Middle frontal gyrus (tissue), 1 donor: ENCODE measurements around the gene MPND.
A peak's percentile ranks its signal among the peaks of the same experiment; 100 is the strongest.

Experiments
- DNase-seq: peaks from one replicate; pipeline ENCODE4 v3.0.0-alpha.2; 2015; ENCODE audit warnings: low spot score; ENCODE audit errors: extremely low spot score

The MPND gene

DNA sequence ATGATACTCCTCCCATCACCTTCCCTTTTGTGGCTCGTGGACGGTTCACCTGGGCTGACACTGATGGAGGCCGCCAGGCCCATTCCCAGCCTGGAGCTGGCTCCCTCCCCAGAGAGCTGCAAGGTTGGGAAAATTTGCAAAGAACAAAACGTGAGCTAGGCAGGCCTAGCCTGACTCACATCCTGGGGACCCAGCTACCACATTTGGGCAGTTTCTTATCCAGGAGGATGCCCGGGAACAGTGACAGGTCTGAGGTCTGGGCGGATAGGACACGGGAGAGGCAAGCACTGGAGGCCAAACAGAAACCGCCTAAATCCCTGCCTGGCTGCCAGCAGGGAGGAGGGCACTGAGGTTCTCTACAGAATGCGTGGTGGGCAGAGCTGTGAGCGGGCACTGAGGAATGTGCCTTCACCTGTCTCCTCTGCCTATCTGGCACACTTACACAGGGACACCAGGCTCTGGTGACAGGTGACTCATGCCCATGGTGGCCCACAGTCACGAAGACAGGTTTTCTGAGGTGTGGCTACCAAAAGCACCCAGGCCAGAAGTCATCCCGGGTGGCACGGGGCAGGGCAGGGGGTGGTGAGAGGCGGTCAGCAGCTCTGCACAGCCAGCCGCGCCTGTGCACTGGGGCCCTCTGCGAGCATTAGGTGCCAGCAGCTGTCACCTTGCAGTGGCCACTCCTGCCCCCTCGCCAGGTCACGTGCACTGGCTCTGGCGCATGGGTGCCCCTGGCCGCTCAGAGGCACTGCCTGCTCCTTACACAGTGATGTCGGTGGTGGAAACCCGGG is 33.8 kb downstream of the MPND start:
- no peak for DNase-seq

DNA sequence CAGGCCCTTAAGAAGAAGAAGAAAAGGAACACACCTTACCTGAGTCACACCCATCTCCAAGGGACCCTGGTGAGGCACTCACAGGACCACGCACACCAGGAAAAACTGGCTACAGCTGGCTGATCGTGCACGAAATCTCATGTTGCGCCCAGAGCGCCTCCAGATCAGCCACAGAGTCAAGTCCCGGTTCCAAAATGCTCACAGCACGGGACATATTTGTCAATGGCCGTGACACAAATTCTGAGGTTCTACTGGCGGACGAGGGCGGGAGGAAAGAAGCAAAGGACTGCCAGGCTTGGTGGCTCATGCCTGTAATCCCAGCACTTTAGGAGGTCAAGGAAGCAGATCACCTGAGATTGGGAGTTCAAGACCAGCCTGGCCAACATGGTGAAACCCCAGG is 35.5 kb downstream of the MPND start:
- DNase-seq, result no peak

DNA sequence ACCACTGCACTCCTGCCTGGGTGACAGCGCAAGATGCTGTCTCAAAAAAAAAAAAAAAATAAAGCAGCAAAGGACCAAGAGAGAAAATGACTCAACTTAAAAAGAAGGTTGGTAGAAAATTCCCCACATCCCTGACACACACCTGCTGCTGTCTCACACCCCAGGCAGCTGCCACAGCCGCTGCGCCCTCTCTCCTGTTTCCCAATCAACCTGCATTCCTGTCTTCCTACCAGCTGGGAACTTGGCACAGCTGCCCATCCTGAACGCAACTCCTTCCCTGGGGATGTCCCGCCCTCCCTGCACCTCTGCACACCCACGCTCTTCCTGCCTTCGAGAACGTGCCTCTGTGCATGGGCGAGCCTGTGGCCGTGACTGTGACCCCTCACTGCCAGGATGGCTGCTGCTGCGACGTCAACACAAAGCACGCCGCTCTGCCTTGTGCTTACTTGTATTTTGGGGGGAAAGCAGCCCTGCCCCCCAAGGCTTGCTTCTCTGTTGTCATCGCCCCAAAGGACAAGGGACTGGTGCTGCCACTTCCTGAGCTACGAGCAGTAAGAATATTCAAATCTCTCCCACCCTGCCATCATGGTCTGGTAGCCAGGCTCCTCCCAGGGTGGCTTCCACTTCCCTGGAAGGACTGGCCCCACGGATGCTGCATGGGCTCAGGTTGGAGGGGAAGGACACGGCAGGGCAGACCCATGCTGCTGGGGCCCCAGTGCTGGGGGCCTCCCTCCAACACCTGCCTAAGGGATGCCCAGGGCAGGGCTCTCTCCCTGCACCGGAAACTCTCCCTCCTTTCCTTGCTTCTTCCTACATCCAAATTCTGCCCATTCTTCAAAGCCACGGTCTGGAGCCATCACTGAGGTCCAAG is 36.3 kb downstream of the MPND start:
- no peak for DNase-seq

DNA sequence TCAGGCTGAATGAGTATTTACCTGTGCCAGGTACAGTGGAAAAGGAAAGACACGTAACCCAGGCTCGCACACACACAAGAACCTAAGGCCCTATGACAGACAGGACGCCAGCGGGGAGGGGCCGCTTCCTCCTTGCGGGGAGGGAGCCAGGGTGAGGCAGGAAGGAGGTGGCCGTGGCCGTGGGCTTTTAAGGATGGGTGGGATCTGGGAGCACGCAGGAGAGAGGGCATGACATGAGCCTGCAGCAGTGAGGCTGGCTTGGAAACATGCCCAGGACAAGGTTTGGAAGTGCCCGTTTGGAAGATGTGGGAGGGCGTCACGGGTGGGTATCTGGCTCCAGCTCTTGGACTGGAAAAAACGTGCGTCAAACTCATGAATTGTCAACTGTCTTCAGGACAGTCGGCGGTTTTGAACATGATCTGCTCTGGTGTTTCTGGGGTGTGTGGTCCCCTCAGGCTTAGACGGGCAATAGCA is 36.9 kb downstream of the MPND start:
- no peak for DNase-seq

DNA sequence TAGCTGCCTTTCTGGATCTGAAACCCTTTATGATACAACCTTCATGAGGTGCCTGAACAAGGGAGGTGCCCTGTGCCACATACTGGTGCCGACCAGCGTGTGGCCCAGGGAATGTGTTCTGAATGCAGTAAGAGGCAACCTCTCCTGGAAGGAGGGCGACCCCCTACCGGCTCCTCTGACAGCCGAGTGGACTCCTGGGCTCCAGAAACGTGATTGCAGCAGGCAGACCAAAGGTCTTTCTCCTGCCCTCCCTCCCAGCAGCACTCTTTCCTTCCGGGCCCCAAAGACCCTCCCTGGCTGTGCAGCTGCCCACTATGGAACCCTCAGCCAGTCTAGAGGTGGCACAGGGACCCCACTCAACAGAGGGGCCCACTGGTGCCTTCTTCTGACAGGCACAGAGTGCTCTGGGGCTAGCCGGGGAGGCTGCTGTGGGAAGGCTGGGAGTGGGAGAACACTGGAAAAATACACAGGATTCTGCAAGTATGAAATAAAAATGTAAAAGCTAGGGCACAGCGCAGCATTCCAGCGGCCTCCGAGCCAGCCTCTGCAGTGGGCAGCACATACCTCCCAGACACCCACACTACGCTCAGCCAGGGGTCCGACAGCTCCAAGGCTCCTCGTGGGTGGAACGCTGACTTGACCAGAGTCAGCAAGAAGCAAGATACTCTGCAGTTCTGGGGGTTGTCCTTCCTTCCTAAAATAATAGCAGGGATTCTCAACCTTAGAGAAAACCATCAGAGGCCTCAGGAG is 42.1 kb downstream of the MPND start:
- DNase-seq, result no peak

DNA sequence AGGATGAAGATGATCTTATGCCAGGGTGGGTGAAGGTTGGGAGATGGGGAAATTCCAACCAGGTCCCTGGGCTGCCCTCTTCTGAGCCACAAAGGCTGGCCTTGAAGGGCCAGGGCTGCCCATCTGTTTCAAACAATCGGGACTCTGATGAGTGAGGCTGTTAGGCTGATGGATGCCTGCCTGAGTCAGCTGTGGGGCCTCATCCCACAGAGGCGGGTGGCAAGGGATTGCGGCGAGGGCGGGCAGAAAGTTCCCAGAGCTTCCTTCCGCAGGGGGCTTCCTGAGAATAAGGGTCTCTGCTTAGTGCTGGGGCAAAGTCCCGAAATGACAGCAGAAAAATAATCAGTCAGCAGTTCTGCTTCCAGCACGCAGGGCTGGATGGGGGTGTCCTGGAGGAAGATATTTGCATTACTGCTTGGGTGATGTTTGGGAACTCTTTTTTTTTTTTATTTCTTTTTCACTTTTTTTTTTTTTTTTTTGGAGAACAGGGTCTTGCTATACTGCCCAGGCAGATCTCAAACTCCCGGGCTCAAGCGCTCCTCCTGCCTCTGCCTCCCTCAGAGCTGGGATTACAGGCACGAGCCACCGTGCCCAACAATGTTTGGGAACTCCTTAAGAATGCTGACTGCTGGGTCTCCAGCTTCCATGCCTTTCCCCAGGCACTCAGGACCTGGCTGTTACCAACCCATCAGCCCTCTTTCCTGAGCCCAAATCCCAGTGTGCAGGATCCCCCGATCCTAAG is 42.9 kb downstream of the MPND start:
- DNase-seq, result no peak

DNA sequence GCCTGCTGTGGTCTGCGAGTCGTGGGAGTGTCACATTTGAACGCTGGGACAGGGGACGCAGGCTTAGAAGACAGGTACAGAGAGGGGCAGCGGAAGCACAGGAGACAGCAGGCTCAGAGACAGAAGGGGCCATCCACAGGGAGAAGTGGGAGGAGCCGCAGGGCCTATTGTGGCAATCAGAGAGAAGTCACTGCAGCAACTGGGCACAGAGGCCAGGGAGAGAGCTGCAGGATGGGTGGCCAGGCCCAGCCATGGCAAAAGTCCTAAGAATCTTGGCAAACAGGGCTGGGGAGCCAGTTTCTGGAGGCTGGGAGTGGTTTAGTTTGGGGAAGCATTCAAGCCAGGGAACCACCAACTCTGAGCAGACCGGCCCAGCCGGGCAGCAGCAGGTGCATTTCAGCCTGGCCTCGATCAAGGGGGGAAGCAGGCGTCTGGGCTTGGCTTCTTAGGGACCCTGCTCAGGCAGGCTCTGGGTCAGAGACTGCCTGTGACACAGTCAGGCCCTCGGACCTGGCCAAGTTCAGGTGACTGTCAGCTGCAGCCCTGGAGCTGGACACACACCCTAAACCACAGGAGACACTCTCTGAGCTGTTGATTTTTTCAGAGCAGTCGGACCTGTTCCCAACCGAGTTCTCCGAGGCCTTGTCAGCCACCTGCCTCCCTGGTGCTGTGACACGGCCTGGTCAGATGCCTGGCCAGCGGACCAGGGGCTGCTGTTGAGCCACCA is 45.1 kb downstream of the MPND start:
- no peak for DNase-seq

DNA sequence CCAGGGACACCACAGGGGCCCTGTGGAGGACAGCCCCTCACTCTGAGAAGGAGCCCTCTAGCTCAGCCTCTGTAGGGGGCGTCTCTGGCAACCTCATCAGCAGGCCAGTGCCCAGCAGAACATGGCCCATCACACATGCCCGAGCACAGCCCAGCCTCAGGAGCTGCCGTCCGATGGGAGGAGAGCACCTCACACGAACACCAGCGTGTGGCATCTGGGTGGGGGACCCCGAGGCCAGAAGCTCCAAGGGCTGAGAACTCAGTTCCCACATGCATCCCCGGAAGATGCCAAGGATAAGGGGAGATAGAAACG is 45.7 kb downstream of the MPND start:
- no peak for DNase-seq

DNA sequence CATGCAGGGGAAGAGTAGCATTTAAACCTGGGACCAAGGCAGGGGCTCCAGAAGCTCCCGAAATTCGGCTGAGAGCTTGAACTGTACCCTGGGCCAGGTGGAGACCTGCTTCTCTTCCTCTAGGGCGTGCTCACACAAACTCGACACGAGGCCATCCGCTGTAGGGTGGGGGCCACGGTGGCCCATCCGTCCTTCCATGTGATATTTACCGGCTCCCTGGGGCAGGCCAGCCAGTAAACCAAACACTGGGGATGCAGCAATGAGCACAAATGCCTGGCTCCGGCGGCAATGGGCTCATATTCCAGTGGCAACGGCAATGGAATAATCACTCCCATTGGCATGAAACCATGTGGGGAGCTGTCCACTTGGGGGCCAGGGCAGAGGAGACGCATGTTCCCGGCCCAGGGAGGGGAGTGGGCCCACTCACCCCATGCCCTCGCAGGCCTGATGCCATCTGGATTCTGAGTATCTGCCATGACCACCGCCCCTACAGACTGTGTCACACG is 46.2 kb downstream of the MPND start:
- DNase-seq, result no peak

DNA sequence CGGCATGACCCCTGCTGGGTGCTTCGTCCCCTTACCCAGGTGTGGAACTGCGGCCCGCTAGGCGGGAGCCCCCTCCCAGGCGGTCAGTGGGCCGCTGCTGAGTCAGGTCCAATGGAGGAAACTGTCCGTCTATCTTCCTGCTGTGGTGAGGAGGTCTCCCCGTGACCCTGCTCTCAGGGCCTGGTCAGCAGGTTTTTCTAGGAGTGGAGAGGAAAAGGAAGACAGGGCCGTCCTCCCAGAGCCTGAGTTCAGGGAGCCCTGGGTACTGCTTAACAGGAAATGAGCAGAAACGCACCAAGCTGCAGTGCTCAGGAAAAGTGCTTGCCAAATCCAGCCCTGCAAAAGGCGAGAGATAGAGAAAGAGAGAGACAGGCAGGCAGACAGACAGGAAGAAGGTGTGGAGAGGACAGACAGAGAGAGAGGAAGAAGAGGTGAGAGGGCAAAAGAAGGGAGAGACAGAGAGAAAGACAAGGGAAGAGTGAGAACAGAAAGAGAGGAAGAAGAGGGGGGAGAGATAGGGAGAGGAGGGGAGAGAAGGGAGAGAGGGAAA is 46.7 kb downstream of the MPND start:
- DNase-seq, result no peak

DNA sequence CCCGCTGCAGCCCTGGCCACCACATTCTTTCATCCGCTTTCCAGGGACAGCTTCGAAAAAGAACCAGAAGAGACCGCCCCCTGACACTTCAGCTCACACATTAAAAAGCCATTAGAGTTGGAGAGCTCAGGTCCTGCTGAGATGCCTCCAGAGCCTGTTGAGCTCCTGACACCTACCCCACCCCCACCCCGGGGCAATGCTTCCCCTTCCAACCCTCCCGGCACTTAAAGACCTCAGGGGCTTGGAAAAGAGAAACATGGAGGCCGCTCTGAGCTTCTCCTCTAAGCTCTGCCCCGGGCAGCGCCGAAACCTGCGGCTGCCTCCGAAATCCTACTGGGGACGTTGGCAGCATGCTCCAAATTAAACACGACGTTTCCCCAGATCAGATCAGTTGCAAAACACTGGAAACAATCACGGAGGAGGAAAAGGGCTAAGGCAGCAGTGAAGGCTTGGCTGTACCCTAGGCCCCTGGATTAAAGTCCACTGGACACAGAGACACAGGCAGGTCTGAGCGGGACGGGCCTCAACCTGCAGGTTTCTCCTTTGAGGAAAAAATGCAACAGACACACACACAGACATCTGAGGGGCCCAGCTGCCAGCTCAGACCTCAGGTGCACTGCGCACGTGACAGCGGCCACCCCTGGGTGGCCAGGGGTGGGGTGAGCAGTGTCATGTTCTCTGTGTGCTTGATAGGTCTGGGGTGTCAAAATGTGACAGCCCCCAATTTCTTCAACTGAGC is 47.4 kb downstream of the MPND start:
- DNase-seq, result no peak

DNA sequence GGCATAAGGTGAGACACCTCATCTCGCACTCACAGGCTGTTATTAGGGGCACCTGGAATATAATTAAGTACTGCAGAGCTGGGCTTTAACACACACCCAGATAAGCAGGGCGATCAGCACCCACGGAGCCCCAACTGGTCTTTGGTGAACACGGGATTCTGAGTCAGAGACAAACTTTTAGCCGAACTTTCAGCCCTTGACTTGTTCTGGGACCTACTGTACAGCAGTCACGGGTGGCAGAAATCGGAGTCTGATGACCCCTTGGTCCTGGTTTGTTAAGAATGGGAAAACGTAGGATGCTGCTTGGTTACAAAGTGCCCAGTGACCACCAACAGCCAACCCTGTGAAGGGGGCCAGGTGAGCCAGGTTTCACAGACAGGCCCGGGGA is 47.9 kb downstream of the MPND start:
- DNase-seq, result no peak

DNA sequence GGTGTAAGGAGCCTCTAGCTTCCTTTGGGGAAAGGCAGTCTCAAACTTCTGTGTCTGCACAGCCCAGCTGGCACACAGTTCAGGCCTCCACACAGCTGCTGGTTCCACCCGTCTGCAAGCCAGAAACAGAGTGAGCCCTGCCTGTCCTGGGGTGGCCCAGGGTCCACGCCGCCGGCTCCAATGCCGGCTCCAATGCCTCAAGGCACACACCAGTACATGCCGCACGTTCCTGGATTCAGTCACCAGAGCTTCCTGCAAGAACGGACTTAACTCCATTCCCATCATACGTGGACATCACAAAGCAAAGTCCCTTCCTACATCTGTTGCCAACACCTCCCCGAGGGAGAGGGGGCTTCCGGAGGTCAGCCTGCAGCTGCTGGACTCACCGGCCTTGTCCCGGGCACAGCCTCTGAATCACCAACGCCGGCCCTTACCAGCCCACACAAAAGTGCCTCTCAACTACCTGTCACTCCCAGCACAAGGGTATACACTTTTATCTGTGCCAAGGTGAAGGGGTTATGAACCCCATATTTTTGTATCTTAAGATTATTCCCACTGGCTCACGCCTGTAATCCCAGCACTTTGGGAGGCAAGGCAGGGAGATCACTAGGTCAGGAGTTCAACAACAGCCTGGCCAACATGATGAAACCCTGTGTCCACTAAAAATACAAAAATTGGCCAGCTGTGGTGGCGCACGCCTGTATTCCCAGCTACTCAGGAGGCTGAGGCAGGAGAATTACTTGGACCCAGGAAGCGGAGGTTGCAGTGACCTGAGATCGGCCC is 48.5 kb downstream of the MPND start:
- DNase-seq, result no peak

DNA sequence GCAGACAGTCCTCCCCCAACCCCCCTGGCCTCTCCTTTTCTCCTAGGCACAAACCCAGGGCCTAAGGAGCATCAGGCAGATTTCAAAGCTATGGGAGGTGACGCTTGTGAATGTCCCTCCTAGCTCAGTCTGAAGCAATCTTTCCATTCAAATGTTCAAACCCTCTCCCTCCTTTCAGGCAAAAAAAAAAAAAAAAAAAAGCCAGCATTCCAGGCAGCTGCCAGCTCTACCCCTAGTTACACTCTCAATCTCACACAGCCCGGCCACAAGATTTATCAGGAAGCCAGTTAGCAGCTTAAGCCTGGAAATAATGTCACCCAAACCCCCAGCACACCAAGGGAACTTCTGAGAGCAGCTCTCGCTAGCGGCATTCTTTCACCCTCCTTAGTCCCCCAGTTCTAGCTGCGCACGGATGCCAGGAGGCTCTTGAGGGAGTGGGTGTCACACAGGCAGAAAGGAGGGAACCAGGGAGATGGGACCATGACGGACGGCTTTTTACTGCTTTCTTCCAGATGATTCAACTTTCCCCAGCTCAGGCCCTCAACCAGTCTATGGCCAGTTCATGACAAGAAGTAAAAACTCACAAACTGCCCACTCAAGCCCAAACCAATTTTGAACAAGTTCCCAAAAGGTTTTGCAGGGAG is 50.7 kb downstream of the MPND start:
- no peak for DNase-seq

DNA sequence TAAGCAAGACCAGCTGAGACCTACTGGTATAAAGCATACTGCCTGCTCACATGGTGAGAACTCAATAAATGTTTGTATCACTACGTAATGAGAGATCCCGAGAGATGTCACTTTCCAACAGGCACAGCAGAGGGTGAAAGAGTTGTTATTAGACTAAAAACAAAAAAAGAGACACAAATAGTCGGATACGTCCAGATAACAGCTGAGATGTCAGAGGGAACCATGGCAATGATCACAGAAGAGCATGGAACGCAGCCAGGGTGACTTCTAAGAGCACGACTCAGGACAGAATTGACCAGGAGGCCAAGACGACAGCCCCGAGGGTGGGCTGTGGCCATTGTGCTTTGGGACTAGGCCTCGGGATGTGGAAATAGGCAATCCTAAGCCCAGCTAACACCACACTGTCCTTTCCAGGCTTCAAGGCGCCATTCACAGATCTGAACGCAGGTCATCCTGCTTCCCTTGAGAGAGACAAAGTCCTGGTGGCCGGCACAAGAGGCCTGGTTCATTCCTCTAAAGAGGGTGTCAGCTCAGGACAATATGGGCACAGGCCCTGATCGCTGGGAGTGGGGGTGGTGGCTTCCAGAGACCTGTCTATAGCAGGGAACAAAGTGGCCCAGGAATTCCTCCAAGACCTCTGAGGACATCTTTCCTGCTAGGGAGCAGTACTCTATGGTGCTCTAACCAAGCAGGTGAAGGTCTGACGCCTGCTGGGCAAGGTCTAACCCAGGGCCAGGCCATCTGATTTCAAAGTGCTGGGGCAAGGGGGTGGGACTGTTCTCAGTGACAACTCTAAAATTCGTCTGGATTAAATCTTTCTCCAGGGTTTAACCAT is 53.8 kb downstream of the MPND start:
- DNase-seq, result no peak

DNA sequence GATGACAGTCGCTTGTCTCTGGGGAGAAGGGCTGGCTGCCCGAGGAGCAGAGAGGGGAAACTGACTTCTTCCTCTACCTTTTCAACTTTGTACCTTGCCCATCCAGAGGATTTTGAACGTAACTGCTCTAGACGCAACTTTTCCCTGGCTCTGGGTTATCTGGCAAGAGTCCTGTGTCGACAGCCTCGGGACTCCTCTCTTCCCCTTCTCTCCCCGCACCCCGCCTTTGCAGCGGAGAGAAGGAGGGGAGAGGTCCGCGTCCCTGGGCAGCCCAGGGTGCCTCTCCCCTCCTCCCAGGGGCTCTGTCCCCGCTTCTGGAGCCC is 56.4 kb downstream of the MPND start:
- DNase-seq, result no peak

DNA sequence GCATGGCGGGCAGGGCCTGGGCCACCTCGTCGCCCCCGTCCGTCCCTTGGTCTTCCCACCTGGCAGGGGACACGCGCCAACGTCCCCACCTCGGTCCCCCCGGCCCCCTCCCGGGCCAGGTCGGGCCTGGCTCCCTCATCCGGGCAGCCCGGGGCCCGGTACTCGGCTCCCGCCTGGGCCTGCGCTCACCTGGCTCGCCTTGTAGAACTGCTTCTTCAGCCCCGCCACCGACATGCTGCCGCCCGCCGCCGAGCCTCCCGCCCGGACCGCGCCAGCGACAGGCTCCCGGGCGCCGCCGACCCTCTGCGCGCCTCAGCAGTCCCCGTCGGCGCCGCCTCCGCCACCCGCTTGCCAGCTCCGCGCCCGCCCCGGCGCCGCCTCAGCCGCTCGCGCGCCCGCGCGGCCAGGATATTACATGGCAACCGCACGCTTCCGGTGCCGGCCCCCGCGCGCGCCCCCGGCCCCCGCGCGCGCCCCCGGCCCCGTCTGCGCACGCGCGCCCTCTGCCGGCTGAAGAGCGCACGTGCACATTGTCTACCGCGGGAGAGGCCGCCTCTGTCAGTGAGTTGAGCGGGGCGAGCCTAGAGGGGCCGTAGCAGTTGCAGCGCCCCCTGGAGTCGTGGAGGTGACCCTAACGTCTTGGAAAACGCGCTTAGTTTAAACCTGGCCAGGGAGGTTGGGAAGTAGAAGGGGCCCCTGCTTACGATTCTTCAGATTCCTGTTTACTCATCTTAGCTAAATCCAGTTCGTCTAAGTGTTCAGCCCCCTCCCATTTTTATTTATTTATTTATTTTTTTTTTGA is 57.0 kb downstream of the MPND start, which contains the start of gene SH3GL1:
Gene SH3GL1 (minus strand): TSS at position 413 of the 802 bp plus-strand sequence. CDS start 179 bp downstream, at position 234.
- DNase-seq, result peak; percentile 90
